DOHH2 (cell line): ENCODE data around the gene MAGI1.

Experiments used
- EZH2phosphoT487 ChIP-seq: fragments of 200-600 bp; sonication (generic); IDR thresholded peaks from 2 replicates; pipeline ENCODE4 v1.6.1; 2017; ENCODE audit warnings: borderline replicate concordance, mild to moderate bottlenecking, antibody characterized with exemption, low read length, moderate library complexity, mixed read lengths
- TF ChIP-seq, protein P1 (sequence below): fragments of 200-600 bp; sonication (generic); IDR thresholded peaks from one replicate; pipeline ENCODE4 v1.5.1; 2014; ENCODE audit warnings: antibody characterized with exemption, mild to moderate bottlenecking, low read depth, low read length; ENCODE audit not compliant: poor library complexity, severe bottlenecking

DNA sequence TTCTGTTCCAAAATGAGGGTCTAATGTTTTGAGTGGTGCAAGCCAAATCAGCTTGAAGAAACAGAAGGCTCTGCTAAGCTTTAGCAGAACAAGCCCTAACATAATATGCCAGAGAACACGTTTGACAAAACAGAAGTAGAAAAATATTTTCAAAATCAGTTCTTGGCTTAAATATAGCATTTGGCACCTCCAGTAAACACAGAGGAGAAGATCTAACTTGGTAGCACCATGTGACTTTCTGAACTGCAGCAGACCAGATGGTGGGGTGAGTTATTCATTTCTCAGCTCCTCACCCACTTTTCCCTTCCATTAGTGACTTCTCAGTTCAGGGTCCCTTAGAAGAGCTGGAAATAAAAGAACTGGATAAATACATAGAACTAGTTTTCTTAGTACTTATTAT is 395.8 kb downstream of the MAGI1 start:
- TF ChIP-seq, protein P1, sequence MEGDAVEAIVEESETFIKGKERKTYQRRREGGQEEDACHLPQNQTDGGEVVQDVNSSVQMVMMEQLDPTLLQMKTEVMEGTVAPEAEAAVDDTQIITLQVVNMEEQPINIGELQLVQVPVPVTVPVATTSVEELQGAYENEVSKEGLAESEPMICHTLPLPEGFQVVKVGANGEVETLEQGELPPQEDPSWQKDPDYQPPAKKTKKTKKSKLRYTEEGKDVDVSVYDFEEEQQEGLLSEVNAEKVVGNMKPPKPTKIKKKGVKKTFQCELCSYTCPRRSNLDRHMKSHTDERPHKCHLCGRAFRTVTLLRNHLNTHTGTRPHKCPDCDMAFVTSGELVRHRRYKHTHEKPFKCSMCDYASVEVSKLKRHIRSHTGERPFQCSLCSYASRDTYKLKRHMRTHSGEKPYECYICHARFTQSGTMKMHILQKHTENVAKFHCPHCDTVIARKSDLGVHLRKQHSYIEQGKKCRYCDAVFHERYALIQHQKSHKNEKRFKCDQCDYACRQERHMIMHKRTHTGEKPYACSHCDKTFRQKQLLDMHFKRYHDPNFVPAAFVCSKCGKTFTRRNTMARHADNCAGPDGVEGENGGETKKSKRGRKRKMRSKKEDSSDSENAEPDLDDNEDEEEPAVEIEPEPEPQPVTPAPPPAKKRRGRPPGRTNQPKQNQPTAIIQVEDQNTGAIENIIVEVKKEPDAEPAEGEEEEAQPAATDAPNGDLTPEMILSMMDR = no peak
- no peak for TF ChIP-seq EZH2phosphoT487
